Parathyroid adenoma (tissue), 2 donors: Measurements from ENCODE around the gene ADCY3.

Source experiments
- H2AFZ ChIP-seq: fragments of 300-600 bp; sonication (generic); one replicate; pipeline ENCODE4 v1.7.0; 2017; ENCODE audit warnings: antibody characterized with exemption, mild to moderate bottlenecking
- H3K27ac ChIP-seq: fragments of 300-600 bp; sonication (generic); one replicate; pipeline ENCODE4 v1.7.0; 2017
- H3K27me3 ChIP-seq: fragments of 300-600 bp; sonication (generic); one replicate; pipeline ENCODE4 v1.7.0; 2017; ENCODE audit warnings: low read length; ENCODE audit not compliant: control insufficient read depth, insufficient read depth
- H3K36me3 ChIP-seq: fragments of 300-600 bp; sonication (generic); one replicate; pipeline ENCODE4 v1.7.0; 2017; ENCODE audit warnings: low read length; ENCODE audit not compliant: control insufficient read depth, insufficient read depth
- H3K4me1 ChIP-seq: fragments of 300-600 bp; sonication (generic); one replicate; pipeline ENCODE4 v1.7.0; 2017; ENCODE audit warnings: control low read depth
- H3K4me2 ChIP-seq: fragments of 300-600 bp; sonication (generic); one replicate; pipeline ENCODE4 v1.7.0; 2017; ENCODE audit warnings: low read length
- H3K4me3 ChIP-seq: fragments of 300-600 bp; sonication (generic); one replicate; pipeline ENCODE4 v1.7.0; 2017; ENCODE audit warnings: low read depth, low read length
- H3K79me2 ChIP-seq: fragments of 300-600 bp; sonication (generic); one replicate; pipeline ENCODE4 v1.7.0; 2017; ENCODE audit warnings: control low read depth
- H3K9ac ChIP-seq: fragments of 300-600 bp; sonication (generic); one replicate; pipeline ENCODE4 v1.7.0; 2017; ENCODE audit warnings: mild to moderate bottlenecking
- H3K9me3 ChIP-seq: fragments of 300-600 bp; sonication (generic); one replicate; pipeline ENCODE4 v1.7.0; 2017; ENCODE audit warnings: low read length; ENCODE audit not compliant: control insufficient read depth
- CTCF ChIP-seq: fragments of 300-600 bp; sonication (generic); IDR thresholded peaks from one replicate; pipeline ENCODE4 v1.7.0; 2017; ENCODE audit warnings: antibody characterized with exemption, mild to moderate bottlenecking
- donor health status: primary hyperparathyroidism.

The ADCY3 gene

GRCh38 chr2:24913911-24914310, 6.1 kb downstream of the ADCY3 start:
- Histone ChIP-seq H3K27ac (no peak overlapping the region), H3K4me3 (no peak overlapping the region)

GRCh38 chr2:24912986-24913385, 7.1 kb downstream of the ADCY3 start:
- TF ChIP-seq CTCF: no peak
- H3K4me1 ChIP-seq: no peaks in the 10 kb centered on the region
- H2AFZ ChIP-seq: no peak overlapping the region
- no peaks in the 10 kb centered on the region for H3K79me2 ChIP-seq
- H3K9ac ChIP-seq: no peak overlapping the region
- H3K27ac ChIP-seq: no peak overlapping the region
- no peaks in the 10 kb centered on the region for H3K36me3 ChIP-seq
- no peak overlapping the region for H3K4me3 ChIP-seq
- H3K9me3 ChIP-seq: peaks cover 3% of the 10 kb centered on the region
- no peaks in the 10 kb centered on the region for H3K27me3 ChIP-seq
- no peak overlapping the region for H3K4me2 ChIP-seq

More at GRCh38 chr2:24913911-24914310, 6.1 kb downstream of the ADCY3 start:
- Histone ChIP-seq H3K9ac (no peak overlapping the region), H3K79me2 (no peaks in the 10 kb centered on the region), H3K27me3 (no peaks in the 10 kb centered on the region), H3K4me2 (no peak overlapping the region), H3K36me3 (no peaks in the 10 kb centered on the region), H3K9me3 (peaks cover 3% of the 10 kb centered on the region), H2AFZ (no peak overlapping the region), H3K4me1 (no peaks in the 10 kb centered on the region)
- TF ChIP-seq CTCF: no peak

- Histone ChIP-seq H3K4me2 (no peak overlapping the region), H2AFZ (no peak overlapping the region), H3K27me3 (no peaks in the 10 kb centered on the region), H3K36me3 (no peaks in the 10 kb centered on the region), H3K9ac (no peak overlapping the region), H3K9me3 (peaks cover 3% of the 10 kb centered on the region), H3K27ac (no peak overlapping the region), H3K4me1 (no peaks in the 10 kb centered on the region), H3K79me2 (no peaks in the 10 kb centered on the region), H3K4me3 (no peak overlapping the region)
- no peak for TF ChIP-seq CTCF
These were observed 7.5 kb downstream of the ADCY3 start for GRCh38 chr2:24912523-24912922.

GRCh38 chr2:24910245-24910644, 9.8 kb downstream of the ADCY3 start:
- Histone ChIP-seq H2AFZ (no peak overlapping the region), H3K36me3 (no peaks in the 10 kb centered on the region), H3K4me3 (no peak overlapping the region), H3K9ac (no peak overlapping the region), H3K4me1 (no peaks in the 10 kb centered on the region), H3K9me3 (peaks cover 3% of the 10 kb centered on the region), H3K27me3 (no peaks in the 10 kb centered on the region), H3K79me2 (no peaks in the 10 kb centered on the region), H3K4me2 (no peak overlapping the region), H3K27ac (no peak overlapping the region)
- no peak for TF ChIP-seq CTCF

GRCh38 chr2:24909555-24910177, 10.4 kb downstream of the ADCY3 start:
- Histone ChIP-seq H3K4me1 (no peaks in the 10 kb centered on the region), H3K27me3 (no peaks in the 10 kb centered on the region), H3K4me3 (no peak overlapping the region), H3K27ac (no peak overlapping the region), H2AFZ (no peak overlapping the region), H3K9ac (no peak overlapping the region), H3K9me3 (peaks cover 3% of the 10 kb centered on the region), H3K79me2 (no peaks in the 10 kb centered on the region), H3K36me3 (no peaks in the 10 kb centered on the region), H3K4me2 (no peak overlapping the region)
- TF ChIP-seq CTCF: no peak
